Measurements from ENCODE around the gene SAFB2.

Gene SAFB2

GRCh38 chr19:5578097-5578846, 44.3 kb downstream of the SAFB2 start:
- peak overlapping the region; percentile 53 for H3K27ac ChIP-seq
- TF ChIP-seq ZFX (IDR thresholded peaks at IDR 0.05) (no peak), CTCF (conservative IDR thresholded peaks at IDR 0.05) (peak; percentile 99)

- no peak for TF ChIP-seq ZFX (IDR thresholded peaks at IDR 0.05)
- TF ChIP-seq CTCF (conservative IDR thresholded peaks at IDR 0.05): no peak
- H3K27ac ChIP-seq: no peak overlapping the region
Measured at GRCh38 chr19:5575590-5575989, 47.0 kb downstream of the SAFB2 start.

- TF ChIP-seq ZFX (IDR thresholded peaks at IDR 0.05) (no peak), CTCF (conservative IDR thresholded peaks at IDR 0.05) (no peak)
- no peak overlapping the region for H3K27ac ChIP-seq
Measured at GRCh38 chr19:5572556-5573286, 49.9 kb downstream of the SAFB2 start.

GRCh38 chr19:5571777-5572176, 50.8 kb downstream of the SAFB2 start:
- TF ChIP-seq CTCF (conservative IDR thresholded peaks at IDR 0.05): no peak
- no peak for TF ChIP-seq ZFX (IDR thresholded peaks at IDR 0.05)
- no peak overlapping the region for H3K27ac ChIP-seq

- TF ChIP-seq CTCF (conservative IDR thresholded peaks at IDR 0.05) (no peak), ZFX (IDR thresholded peaks at IDR 0.05) (no peak)
- H3K27ac ChIP-seq: no peak overlapping the region
Measured at GRCh38 chr19:5567970-5568407, 54.6 kb downstream of the SAFB2 start.

GRCh38 chr19:5567360-5567969, 55.1 kb downstream of the SAFB2 start, which contains the start of gene TINCR:
Gene TINCR (minus strand): TSS chr19:5567953.
- no peak within 1 kb of the TSS for H3K27ac ChIP-seq

More at GRCh38 chr19:5567360-5567969, 55.1 kb downstream of the SAFB2 start, which contains the start of gene TINCR:
- TF ChIP-seq CTCF (conservative IDR thresholded peaks at IDR 0.05) (no peak), ZFX (IDR thresholded peaks at IDR 0.05) (no peak)

Measured in C4-2B (cell line).